HepG2 (cell line): ENCODE measurements around the gene AMDHD1. TPM values are rescaled to one million over a fixed set of nuclear protein-coding genes. Genes with fewer than 3 reads are reported as not detected.

Experiments used
- FOXA1 ChIP-seq, 2 experiments: fragments of 450-650 bp in 1 of 2; sonication (generic) in 1 of 2; formaldehyde crosslinking in 1 of 2; IDR thresholded peaks; 2 replicates each; pipeline versions ENCODE4 v1.4.0 to v1.6.1; 2016 to 2020; ENCODE audit warnings: missing genetic modification reagents in 1 of 2
- HDAC2 ChIP-seq: sonication (generic); formaldehyde crosslinking; IDR thresholded peaks from 2 replicates; pipeline ENCODE4 v1.4.0; 2020; ENCODE audit warnings: missing genetic modification reagents
- NFYB ChIP-seq: sonication (generic); formaldehyde crosslinking; IDR thresholded peaks from 2 replicates; pipeline ENCODE4 v1.4.0; 2020; ENCODE audit warnings: missing genetic modification reagents
- SAP130 ChIP-seq: IDR thresholded peaks from 2 replicates; pipeline ENCODE4 v1.6.1; 2016; ENCODE audit warnings: low read depth
- SOX6 ChIP-seq, 2 experiments: fragments of 450-650 bp in 1 of 2; sonication (generic) in 1 of 2; formaldehyde crosslinking in 1 of 2; IDR thresholded peaks; 2 replicates each; pipeline versions ENCODE4 v1.4.0 to v1.6.1; 2017 to 2020; ENCODE audit warnings: antibody characterized with exemption in 1 of 2, mild to moderate bottlenecking in 1 of 2, missing genetic modification reagents in 1 of 2
- ZNF367 ChIP-seq: sonication (generic); formaldehyde crosslinking; IDR thresholded peaks from 2 replicates; pipeline ENCODE4 v1.4.0; 2020; ENCODE audit warnings: missing genetic modification reagents, borderline replicate concordance
- ZNF383 ChIP-seq: sonication (generic); formaldehyde crosslinking; IDR thresholded peaks from 2 replicates; pipeline ENCODE4 v1.4.0; 2020; ENCODE audit warnings: missing genetic modification reagents, mild to moderate bottlenecking, borderline replicate concordance
- ZNF557 ChIP-seq: sonication (generic); formaldehyde crosslinking; IDR thresholded peaks from 2 replicates; pipeline ENCODE4 v1.4.0; 2020; ENCODE audit warnings: missing genetic modification reagents
- ZNF574 ChIP-seq: sonication (generic); formaldehyde crosslinking; IDR thresholded peaks from 2 replicates; pipeline ENCODE4 v1.4.0; 2020; ENCODE audit warnings: missing genetic modification reagents
- ZNF609 ChIP-seq: sonication (generic); formaldehyde crosslinking; IDR thresholded peaks from 2 replicates; pipeline ENCODE4 v1.4.0; 2020; ENCODE audit warnings: mild to moderate bottlenecking, missing genetic modification reagents, borderline replicate concordance
- ZNF749 ChIP-seq: sonication (generic); formaldehyde crosslinking; IDR thresholded peaks from 2 replicates; pipeline ENCODE4 v1.8.0; 2022; ENCODE audit warnings: mild to moderate bottlenecking, missing genetic modification reagents, moderate library complexity, borderline replicate concordance
- ZNF776 ChIP-seq: sonication (generic); formaldehyde crosslinking; IDR thresholded peaks from 2 replicates; pipeline ENCODE4 v1.4.0; 2020; ENCODE audit warnings: mild to moderate bottlenecking, missing genetic modification reagents
- ZNF839 ChIP-seq: sonication (generic); formaldehyde crosslinking; IDR thresholded peaks from 2 replicates; pipeline ENCODE4 v1.4.0; 2020; ENCODE audit warnings: missing genetic modification reagents, mild to moderate bottlenecking, borderline replicate concordance
- polyA plus RNA-seq, 8 experiments: library from polyadenylated mRNA; depleted of rRNA in 3 of 8; stranded (reverse) in 7 of 8; unstranded in 1 of 8; fragments of >200 nt; fragmentation: Illumina TruSeq in 4 of 8; extraction: Trizol in 4 of 8; gene quantifications; 2 replicates each; pipeline versions ENCODE4 v1.2.1 to v1.2.3, GENCODE V29; 2011 to 2016; ENCODE audit warnings: low read depth in 4 of 8, missing spikeins in 1 of 8, mixed read lengths in 1 of 8; ENCODE audit not compliant: insufficient read depth in 1 of 8
- total RNA-seq, 5 experiments: library from RNA; depleted of rRNA; stranded (reverse); fragments of >200 nt; fragmentation: Illumina TruSeq; extraction: Trizol; gene quantifications; 2 replicates each; pipeline ENCODE4 v1.2.3, GENCODE V29; 2016; ENCODE audit warnings: low read depth in 1 of 5
- TF ChIP-seq, protein P1 (sequence below): sonication (generic); formaldehyde crosslinking; IDR thresholded peaks from 2 replicates; pipeline ENCODE4 v1.5.0; 2020; ENCODE audit warnings: mild to moderate bottlenecking, missing genetic modification reagents, borderline replicate concordance

Gene AMDHD1
- total and polyA plus RNA-seq, 2 of the 13 experiments (the other 11 are each of a cell fraction or from before 2014, with no cell fraction given) = 6.5 to 29.6 TPM

- TF ChIP-seq SOX6 (IDR thresholded peaks at IDR 0.05) = no peak
- TF ChIP-seq SOX6 (CRISPR knock-in tag; IDR thresholded peaks at IDR 0.05) = peak; percentile 99
- no peak for TF ChIP-seq ZNF367 (CRISPR knock-in tag)
- TF ChIP-seq ZNF609 = peak; percentile 97
- TF ChIP-seq ZNF574 (CRISPR knock-in tag) = no peak
- no peak for TF ChIP-seq NFYB (CRISPR knock-in tag)
- 0 out of 2 replicates have a peak, but pooled peaks have one; percentile 55 for TF ChIP-seq ZNF749
- no peak for TF ChIP-seq ZNF383 (CRISPR knock-in tag)
- TF ChIP-seq ZNF557 (CRISPR knock-in tag) = no peak
- 0 out of 2 replicates have a peak, but pooled peaks have one; percentile 15 for TF ChIP-seq FOXA1 (IDR thresholded peaks at IDR 0.05)
- TF ChIP-seq FOXA1 (CRISPR knock-in tag; IDR thresholded peaks at IDR 0.05) = peak; percentile 88
- peak; percentile 95 for TF ChIP-seq HDAC2 (CRISPR knock-in tag)
- peak; percentile 80 for TF ChIP-seq SAP130 (CRISPR knock-in tag)
- TF ChIP-seq ZNF776 (CRISPR knock-in tag) = no peak
- TF ChIP-seq ZNF839 (CRISPR knock-in tag) = no peak
- TF ChIP-seq, protein P1, sequence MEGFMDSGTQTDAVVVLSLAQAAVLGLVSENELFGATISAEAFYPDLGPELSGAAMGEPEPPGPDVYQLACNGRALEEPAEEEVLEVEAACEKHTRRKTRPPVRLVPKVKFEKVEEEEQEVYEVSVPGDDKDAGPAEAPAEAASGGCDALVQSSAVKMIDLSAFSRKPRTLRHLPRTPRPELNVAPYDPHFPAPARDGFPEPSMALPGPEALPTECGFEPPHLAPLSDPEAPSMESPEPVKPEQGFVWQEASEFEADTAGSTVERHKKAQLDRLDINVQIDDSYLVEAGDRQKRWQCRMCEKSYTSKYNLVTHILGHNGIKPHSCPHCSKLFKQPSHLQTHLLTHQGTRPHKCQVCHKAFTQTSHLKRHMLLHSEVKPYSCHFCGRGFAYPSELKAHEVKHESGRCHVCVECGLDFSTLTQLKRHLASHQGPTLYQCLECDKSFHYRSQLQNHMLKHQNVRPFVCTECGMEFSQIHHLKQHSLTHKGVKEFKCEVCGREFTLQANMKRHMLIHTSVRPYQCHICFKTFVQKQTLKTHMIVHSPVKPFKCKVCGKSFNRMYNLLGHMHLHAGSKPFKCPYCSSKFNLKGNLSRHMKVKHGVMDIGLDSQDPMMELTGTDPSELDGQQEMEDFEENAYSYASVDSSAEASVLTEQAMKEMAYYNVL (CRISPR knock-in tag) = peak; percentile 75; the same call in 1 of the 2 replicates
Measured at GRCh38 chr12:95949477-95950206, 6.5 kb downstream of the AMDHD1 start (continued).
